ENCODE results near the gene PIK3CG.
"Not testable (repeated sequence)": the region's sequence is repeated elsewhere in the genome, so short reads cannot be mapped to it uniquely, and the experiment has no call there.

- TF ChIP-seq, protein P1, sequence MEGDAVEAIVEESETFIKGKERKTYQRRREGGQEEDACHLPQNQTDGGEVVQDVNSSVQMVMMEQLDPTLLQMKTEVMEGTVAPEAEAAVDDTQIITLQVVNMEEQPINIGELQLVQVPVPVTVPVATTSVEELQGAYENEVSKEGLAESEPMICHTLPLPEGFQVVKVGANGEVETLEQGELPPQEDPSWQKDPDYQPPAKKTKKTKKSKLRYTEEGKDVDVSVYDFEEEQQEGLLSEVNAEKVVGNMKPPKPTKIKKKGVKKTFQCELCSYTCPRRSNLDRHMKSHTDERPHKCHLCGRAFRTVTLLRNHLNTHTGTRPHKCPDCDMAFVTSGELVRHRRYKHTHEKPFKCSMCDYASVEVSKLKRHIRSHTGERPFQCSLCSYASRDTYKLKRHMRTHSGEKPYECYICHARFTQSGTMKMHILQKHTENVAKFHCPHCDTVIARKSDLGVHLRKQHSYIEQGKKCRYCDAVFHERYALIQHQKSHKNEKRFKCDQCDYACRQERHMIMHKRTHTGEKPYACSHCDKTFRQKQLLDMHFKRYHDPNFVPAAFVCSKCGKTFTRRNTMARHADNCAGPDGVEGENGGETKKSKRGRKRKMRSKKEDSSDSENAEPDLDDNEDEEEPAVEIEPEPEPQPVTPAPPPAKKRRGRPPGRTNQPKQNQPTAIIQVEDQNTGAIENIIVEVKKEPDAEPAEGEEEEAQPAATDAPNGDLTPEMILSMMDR (IDR thresholded peaks at IDR 0.05), result not testable (repeated sequence)
- TF ChIP-seq POLR2A, POLR2AphosphoS5, EP300 (IDR thresholded peaks at IDR 0.05): not testable (repeated sequence)
Observed at GRCh38 chr7:106897553-106897952, 32.5 kb downstream of the PIK3CG start.
